GM12878 (cell line): ENCODE measurements around the gene CMYA5.

Experiments
- CHD1 ChIP-seq: IDR thresholded peaks from 2 replicates; pipeline ENCODE4 v1.6.1; 2012; ENCODE audit warnings: low read depth, low read length, improper control_type of control experiment
- CREM ChIP-seq: IDR thresholded peaks from 2 replicates; pipeline ENCODE4 v1.6.1; 2014; ENCODE audit warnings: antibody characterized with exemption, low read depth
- ESRRA ChIP-seq: IDR thresholded peaks from 2 replicates; pipeline ENCODE4 v1.6.1; 2012; ENCODE audit warnings: mild to moderate bottlenecking, low read length, improper control_type of control experiment
- MYC ChIP-seq: IDR thresholded peaks from 2 replicates; pipeline ENCODE4 v1.6.1; 2011; ENCODE audit warnings: mild to moderate bottlenecking, low read length, moderate library complexity, inconsistent platforms; ENCODE audit not compliant: insufficient read depth, insufficient replicate concordance, insufficient read length, severe bottlenecking
- PAX5 ChIP-seq: IDR thresholded peaks from 2 replicates; pipeline ENCODE4 v1.6.1; 2011; ENCODE audit warnings: low read depth, low read length, borderline replicate concordance
- POLR2A ChIP-seq: IDR thresholded peaks from 2 replicates; pipeline ENCODE4 v1.6.1; 2011; ENCODE audit warnings: low read depth, mild to moderate bottlenecking, low read length
- POLR2AphosphoS5 ChIP-seq: IDR thresholded peaks from 2 replicates; pipeline ENCODE4 v1.6.1; 2011; ENCODE audit warnings: mild to moderate bottlenecking, low read length, inconsistent platforms
- RFX5 ChIP-seq: IDR thresholded peaks from 2 replicates; pipeline ENCODE4 v1.6.1; 2011; ENCODE audit warnings: low read depth, low read length, improper control_type of control experiment
- STAT3 ChIP-seq: IDR thresholded peaks from 2 replicates; pipeline ENCODE4 v1.6.1; 2011; ENCODE audit warnings: low read depth, low read length, improper control_type of control experiment
- YBX1 ChIP-seq: fragments of 450-650 bp; IDR thresholded peaks from 2 replicates; pipeline ENCODE4 v1.6.1; 2016; ENCODE audit warnings: antibody characterized with exemption
- TF ChIP-seq, protein P1 (sequence below), 3 experiments: IDR thresholded peaks in 2 of 3; conservative IDR thresholded peaks in 1 of 3; 2 replicates each; pipeline ENCODE4 v1.5.1; 2011; ENCODE audit warnings: low read depth in 3 of 3, low read length in 3 of 3, mild to moderate bottlenecking in 3 of 3, control low read depth in 2 of 3, moderate library complexity in 2 of 3, inconsistent platforms in 1 of 3, mixed read lengths in 1 of 3; ENCODE audit not compliant: control insufficient read depth in 2 of 3, insufficient read depth in 1 of 3; ENCODE audit errors: extremely low read depth in 1 of 3
- TF ChIP-seq, protein P2 (sequence below): IDR thresholded peaks from 2 replicates; pipeline ENCODE4 v1.6.1; 2011; ENCODE audit warnings: borderline replicate concordance, low read depth, mild to moderate bottlenecking, moderate library complexity, mixed read lengths, low read length; ENCODE audit not compliant: insufficient read depth; ENCODE audit errors: extremely low read length

DNA sequence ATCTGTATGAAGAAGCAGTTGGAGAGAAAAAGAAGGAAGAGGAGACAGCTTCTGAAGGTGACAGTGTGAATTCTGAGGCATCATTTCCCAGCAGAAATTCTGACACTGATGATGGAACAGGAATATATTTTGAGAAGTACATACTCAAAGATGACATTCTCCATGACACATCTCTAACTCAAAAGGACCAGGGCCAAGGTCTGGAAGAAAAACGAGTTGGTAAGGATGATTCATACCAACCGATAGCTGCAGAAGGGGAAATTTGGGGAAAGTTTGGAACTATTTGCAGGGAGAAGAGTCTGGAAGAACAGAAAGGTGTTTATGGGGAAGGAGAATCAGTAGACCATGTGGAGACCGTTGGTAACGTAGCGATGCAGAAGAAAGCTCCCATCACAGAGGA, 48.7 kb downstream of the CMYA5 start:
- no peak for TF ChIP-seq STAT3
- TF ChIP-seq, protein P1, sequence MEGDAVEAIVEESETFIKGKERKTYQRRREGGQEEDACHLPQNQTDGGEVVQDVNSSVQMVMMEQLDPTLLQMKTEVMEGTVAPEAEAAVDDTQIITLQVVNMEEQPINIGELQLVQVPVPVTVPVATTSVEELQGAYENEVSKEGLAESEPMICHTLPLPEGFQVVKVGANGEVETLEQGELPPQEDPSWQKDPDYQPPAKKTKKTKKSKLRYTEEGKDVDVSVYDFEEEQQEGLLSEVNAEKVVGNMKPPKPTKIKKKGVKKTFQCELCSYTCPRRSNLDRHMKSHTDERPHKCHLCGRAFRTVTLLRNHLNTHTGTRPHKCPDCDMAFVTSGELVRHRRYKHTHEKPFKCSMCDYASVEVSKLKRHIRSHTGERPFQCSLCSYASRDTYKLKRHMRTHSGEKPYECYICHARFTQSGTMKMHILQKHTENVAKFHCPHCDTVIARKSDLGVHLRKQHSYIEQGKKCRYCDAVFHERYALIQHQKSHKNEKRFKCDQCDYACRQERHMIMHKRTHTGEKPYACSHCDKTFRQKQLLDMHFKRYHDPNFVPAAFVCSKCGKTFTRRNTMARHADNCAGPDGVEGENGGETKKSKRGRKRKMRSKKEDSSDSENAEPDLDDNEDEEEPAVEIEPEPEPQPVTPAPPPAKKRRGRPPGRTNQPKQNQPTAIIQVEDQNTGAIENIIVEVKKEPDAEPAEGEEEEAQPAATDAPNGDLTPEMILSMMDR (IDR thresholded peaks at IDR 0.05 in 2 of 3, conservative IDR thresholded peaks at IDR 0.05 in 1 of 3; ENCODE audit: control insufficient read depth in 2 of 3, extremely low read depth in 1 of 3, insufficient read depth in 1 of 3, low read depth in 3 of 3, low read length in 3 of 3), result no peak
- no peak for TF ChIP-seq MYC
- TF ChIP-seq PAX5, result no peak
- no peak for TF ChIP-seq YBX1
- TF ChIP-seq POLR2AphosphoS5, result no peak
- TF ChIP-seq CHD1, result no peak
- no peak for TF ChIP-seq RFX5
- no peak for TF ChIP-seq ESRRA
- TF ChIP-seq, protein P2, sequence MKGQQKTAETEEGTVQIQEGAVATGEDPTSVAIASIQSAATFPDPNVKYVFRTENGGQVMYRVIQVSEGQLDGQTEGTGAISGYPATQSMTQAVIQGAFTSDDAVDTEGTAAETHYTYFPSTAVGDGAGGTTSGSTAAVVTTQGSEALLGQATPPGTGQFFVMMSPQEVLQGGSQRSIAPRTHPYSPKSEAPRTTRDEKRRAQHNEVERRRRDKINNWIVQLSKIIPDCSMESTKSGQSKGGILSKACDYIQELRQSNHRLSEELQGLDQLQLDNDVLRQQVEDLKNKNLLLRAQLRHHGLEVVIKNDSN, result no peak
- TF ChIP-seq POLR2A, result no peak
- no peak for TF ChIP-seq CREM
